Fibroblast of peridontal ligament (primary cell): ENCODE measurements around the gene MTCL1.

ENCODE experiments used
- DNase-seq: peaks from one replicate; pipeline ENCODE4 v3.0.0-alpha.2; 2010; ENCODE audit errors: extremely low read depth

Gene MTCL1

DNA sequence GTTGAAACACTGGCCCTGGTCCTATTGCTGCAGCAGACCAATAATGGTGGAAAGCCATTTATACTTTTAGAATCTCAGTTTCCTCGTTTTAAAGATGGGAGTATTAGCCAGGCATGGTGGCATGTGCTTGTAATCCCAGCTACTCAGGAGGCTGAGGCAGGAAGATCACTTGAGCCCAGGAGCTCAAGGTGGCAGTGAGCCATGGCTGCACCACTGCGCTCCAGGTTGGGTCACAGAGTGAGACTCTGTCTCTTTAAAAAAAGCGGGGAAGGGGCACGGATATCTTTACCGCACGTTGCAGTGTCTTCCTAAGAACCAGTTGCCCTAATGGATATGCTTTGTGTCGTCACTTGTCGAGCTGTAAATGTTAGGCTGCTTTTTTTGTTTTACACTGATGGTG lies 8.3 kb downstream of the MTCL1 start:
- DNase-seq, result no peak

DNA sequence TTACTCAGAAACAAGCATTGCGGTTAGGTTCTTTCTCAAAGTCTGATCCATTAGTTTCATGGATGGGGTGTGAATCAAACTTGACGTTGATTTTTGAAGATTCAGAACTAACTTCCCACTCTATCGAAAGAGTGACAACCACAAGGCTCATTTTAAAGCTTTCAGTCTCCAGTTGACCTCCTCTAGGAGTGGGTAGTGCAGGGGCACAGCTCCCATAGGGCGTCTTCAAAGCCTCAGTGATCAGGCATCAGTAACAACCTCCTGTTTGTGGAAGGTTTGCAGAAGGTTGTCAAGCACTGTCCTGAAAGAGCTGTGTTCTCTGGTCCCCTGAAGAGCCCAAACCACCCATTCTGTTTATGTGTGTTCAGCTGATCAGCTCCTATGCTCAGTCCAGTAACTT lies 10.2 kb downstream of the MTCL1 start:
- DNase-seq, result no peak

DNA sequence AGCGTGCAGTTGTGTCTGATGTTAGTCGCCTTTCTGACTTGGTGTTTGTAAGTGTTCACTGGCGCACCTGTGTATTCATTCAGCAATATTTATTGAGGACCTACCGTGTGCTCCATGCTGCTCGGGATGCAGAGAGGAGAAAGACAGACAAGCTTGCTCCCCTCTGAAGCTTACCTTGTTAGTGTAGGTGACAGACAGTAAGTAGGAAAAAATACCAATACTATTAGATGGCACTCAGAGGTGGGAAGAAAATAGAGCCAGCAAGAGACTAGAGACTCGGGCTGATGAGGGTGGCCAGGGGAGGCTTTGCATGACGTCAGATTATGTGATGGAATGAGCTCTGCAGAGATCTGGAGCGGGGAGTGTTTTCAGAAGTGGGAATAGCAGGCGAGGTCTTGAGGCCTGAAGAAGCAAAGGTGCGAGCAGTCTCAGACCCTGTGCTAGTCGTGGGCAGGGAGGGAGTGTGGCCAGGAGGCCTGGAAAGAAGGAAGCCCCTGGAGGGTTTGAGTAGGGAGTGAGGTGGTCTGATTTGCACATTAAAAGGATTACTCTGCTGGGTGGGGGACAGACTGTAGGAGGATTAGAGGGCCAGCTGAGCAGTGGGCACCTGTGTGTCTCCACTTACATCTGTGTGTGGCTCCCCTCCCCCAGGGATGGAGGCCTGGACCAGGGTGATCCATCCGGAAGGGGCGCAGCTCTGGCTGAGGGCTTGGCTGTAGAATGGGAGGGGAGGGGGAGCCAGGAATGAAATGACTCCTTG lies 11.8 kb downstream of the MTCL1 start:
- no peak for DNase-seq

DNA sequence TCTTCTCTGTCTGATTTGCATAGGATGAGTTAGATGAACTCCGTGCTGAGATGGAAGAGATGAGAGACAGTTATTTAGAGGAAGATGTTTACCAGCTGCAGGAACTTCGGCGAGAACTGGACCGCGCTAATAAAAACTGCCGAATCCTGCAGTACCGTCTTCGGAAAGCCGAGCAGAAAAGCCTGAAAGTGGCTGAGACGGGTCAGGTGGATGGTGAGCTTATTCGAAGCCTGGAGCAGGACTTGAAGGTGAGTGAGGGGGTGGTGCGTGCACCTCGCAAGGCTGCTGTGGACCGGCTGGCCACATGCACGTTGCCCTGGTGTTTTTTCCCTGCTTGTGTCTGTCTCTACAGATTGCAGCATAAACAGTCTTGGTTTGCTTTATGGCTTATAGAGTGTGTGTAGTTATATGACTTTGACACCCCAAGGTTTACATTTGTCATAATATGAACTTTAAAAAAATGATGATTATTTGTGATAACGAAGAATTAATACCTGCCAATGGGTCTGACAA lies 13.1 kb downstream of the MTCL1 start:
- no peak for DNase-seq

DNA sequence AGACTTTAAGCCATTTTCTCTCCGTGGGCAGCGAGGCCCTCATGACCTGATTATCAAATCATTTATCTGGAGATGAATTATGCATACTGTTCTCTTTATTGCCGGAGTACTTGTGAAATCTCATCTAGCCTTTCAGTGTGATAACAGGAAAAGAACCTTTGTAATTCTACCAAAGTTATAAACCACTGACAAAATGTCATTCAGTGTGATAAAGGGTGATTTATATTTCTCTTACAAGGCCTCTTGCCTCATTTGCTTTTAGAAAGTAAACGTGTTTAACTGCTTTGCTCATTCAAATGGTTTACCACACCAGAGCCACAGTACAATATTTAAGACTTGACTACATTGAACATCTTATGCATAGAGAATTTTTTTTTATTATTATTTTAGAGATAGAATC lies 13.8 kb downstream of the MTCL1 start:
- DNase-seq, result no peak

DNA sequence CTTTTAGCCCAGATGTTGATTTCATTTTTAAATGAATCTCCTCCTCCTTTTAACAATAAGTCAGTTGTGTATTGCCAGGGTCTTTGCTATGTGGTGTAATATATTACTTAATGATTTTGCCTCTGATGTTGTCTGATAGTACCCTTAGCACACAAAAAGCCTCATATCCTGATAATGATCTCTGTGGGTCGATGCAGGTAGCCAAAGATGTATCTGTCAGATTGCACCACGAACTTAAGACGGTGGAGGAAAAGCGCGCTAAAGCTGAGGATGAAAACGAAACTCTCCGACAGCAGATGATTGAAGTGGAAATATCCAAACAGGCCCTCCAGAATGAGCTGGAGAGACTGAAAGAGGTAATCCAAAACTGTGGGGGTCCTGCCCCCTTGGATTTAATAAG lies 14.8 kb downstream of the MTCL1 start:
- no peak for DNase-seq

DNA sequence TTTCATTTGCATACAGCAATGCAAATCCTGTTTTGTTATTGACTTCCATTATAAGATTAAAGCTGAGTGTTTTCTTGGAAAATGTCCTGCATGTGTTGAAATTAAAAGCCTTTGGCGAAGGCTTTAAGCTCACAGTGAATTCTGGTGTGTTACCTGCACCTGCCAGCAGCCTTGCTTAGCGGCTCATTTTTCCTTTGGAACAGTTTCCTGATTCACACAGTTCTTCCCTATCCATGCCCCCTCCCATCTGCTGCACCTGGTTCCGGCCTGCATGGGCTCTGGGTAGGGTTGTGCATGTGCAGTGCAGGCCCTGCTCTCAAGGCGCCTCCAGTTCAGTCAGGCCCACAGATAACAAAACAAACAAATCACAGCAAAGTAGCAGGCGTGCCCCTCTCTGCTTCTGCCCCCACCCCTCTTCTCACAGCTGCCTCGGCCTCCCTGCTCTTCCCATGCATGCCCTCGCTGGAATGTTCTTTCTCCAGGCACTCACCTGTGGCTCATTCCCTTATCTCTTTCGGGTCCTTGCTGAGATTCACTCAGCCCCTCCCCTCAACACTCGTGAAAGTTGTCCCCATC lies 15.8 kb downstream of the MTCL1 start:
- DNase-seq, result no peak

DNA sequence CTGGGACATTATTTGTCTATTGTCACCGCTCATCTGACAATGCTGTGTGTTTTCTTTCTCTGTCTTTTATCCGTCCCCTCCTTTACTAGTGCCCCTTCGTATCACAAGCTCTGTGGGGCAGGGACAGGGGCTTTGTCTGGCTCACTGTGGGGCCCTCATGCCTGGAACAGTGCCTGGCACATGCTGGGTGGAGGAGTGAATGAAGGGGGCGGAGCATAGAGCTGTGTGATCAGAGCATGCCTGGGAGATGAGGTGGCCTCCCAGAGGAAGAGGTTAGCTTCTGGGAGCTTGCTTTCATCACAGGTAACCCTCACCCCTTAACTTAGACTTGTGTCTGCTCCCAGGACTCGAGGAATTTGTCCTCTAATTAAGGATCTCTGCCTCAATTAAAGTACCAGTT lies 16.4 kb downstream of the MTCL1 start:
- peak; percentile 20 for DNase-seq

DNA sequence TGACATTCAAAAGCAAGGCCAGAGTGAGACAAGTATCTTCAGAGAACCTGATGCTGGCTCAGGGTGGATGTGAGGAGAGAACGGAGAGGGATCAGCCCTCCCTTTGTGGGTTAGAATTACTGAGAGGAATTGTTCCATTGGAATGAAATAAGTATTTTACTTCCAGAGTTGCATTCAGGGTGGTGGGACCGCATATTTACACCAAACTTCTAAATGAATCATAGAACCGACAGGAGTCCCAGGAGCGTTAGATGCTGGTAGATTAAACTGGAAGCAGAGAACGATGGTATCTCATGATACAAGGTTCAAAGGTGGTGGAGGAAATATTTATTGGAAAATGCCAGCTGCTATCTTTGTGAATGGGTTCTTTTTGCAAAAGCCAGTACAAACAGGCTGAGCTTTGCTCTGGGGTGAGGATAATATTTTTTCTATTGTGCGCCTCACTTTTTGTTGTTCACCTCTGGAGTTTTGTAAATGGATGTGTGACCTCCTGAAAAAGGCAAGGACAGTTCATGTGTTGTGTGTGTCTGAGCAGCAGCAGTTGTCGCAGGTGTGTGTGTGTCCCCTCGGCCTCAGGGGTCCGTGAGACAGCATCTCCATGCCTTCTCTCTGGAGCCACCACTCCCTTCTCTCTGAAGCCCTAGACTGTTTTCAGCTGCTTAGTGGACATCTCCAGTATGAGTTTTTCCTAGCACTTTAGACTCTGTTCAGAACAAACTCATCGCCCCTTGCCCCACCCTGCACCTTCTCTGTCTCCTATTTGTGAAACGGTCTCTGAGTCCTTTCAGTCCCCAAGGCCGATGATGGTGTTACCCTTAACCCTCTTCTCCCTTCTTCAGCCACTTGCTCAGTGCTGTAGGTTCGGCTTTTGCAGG lies 17.8 kb downstream of the MTCL1 start:
- no peak for DNase-seq

DNA sequence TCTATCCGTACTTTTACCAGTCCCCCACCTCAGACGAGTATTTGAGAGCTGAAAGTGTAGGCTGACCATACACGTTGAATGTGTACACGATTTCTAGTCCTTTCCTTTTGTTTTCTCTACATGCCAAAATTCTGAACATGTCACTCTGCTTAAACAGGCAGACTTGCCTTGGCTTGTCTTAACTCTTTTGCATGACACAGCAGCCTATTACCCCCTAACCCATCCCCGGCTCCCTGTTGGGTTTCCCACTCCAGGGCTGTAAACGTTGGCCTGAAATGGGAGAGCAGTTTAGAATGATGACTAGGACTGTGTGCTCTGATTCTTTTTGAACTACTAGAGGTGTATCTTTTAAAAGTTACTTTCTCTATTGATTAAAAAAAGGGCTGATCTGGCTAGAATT lies 19.1 kb downstream of the MTCL1 start:
- no peak for DNase-seq

DNA sequence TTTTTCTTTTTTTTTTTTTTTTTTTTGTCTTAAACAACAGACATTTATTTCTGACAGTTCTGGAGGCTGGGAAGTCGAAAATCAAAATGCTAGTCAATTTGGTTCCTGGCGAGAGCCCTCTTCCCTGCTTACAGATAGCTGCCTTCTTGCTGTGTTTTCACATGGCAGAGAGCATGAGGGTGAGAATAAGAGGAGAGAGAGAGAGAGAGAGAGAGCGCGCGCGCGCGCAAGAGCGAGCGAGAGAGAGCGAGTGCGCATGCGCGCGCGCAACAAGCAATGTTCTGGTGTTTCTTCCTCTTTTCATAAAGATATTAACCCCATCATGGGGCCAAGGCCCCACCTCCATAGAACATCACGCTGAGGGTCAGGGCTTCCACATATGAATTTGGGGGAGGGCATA lies 20.9 kb downstream of the MTCL1 start:
- no peak for DNase-seq

DNA sequence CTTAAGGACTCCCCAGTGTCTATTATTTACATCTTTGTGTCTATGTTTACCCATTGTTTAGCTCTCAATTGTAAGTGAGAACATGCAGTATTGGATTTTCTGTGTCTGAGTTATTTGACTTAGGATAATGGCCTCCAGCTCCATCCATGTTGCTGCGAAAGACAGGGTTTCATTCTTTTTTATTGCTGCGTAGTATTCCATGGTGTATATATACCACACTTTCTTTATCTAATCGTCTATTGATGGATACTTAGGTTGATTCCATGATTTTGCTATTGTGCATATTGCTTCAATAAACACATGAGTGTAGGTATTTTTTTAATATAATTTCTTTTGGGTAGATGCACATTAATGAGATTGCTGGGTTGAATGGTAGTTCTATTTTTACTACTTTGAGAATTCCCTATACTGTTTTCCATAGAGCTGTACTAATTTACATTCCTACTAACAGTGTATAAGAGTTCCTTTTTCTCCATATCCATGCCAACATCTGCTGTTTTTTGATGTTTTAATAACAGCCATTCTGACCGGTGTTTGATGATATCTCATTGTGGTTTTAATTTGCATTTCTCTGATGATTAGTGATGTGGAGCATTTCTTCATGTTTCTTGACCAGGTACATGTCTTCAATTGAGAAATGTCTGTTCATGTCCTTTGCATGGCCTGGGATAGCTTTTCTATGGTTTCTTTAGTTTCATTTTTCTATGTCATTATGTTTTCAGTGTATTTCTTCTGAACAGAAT lies 21.8 kb downstream of the MTCL1 start:
- DNase-seq, result no peak

DNA sequence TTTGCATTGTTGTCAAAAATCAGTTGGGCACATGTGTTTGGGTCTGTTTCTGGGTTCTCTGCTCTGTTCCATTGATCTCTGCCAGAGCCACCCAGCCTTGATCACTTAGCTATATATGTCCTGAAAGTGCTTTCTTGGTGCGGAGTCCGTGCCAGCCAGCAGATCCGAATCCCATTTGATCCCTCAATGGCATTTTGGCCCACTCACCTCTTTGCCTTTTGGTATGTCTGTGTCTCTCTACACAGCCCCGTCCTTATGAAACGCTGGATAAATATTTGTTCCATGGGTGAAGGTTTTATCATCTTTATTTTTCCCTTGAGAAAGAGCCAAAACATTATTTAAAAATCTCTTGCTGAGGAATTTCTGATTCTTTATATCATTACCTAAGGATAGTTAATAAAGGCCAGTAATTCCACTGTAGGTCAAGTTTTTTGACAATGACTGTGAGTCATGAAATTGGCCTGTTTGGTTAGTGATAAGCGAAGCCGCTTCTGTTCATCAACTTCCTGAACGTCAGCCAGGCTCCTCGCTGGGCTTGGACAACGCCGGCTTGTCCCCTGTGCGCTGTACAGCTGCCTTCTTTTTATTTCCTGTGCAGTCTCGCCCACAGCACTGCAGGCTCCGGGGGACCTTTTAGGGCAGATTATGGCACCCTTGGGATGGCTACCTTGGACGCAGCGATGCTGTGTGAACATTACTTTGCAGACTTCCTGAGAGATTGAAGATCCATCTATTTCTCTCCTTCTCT lies 24.9 kb downstream of the MTCL1 start:
- no peak for DNase-seq

DNA sequence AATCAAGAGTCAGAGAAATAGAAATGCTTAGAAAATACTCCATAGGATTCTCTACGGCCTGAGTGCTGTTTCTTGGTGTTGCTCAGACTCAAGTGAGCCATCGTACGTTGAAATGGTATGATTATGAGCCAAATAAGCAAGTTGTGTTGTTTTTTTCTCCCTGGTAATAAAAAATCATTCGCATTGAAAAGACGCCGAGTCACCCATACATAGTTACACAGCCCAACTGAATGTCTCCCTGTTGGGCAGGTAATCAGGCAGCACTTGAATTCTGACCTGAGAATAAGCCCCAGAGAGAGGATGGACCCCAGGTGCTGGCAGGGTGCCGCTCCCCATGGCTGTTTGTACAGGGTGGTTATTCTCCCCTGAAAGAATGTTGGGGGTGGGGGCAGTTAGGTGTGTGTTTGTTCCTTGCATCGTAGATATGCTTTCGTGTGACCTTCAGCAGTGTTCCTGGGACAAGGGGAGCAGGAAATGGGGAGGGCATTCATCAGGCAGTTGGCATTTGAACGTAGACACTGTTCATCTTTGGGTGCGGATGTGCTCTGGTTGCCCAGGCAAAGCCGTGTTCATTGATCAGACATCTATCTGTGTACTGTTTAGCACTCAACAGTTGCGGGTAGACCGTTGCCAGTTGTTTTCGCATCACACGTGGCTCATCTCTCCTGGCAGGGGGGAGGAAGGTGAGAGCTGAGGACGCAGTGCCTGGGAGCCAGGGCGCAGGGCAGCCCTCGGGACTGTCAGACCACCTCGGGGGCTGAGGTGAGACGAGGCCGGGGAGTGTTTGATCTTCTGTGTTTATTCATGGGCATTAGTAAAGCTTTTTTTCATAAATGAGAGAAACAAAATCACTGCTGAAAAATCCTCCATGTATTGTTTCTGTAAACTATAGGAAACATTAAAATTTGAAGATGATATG lies 27.3 kb downstream of the MTCL1 start:
- DNase-seq, result no peak

DNA sequence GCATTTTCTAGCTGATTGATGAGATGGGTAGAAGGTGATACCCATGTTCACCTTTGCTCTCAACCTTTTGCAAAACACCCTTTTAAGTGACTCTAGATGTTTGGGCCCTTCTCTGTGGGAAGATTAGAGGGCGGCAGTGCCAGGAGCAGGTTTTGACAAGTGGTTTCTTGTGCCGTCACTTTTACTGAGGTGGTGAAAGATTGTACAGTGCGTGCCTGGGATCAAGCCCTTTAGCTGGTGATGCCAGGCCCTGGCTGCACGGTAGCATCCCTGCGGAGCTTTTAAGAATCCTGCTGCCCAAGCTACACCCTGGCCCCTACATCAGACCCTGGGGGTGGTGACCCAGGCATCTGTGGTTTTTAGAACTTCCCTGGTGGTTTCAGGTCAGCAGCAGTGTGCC lies 29.1 kb downstream of the MTCL1 start:
- no peak for DNase-seq

DNA sequence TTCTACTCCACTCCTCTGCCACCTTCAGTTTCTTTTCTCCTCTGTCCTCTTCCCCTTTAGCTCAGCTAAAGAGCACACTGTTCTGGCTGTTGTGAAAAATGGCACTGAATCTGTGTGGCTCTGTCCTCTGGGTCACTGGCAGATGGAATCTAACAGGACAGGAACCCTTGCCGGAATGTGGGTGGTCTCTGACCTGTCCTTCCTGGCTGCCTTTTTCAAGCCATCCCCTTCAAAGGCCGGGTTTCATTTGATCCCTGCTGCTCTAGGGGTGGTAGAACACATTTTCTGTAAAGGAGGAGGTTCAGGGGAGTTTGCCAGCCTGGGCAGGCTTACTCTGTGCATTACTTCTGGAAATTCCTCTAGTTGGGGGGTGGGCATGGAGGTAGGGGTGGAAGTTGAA lies 29.9 kb downstream of the MTCL1 start:
- no peak for DNase-seq

DNA sequence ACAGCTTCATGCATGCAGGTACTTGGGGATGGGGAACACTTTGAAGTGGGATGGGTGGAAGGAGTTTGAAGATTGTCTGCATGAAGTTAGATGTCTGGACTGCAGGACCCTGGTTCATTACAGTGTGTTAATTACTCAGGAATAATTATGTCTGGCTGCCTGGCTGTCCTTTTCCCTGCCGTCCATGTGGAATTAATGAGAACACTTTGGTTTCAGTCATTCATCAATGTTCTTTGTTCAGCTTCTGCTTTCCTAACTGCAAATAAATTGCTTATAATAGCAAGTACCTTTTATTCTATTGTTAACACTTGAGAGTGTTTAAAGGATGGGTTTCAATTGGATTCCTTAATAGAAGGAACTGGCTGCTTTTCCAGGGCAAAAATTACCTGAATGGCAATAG lies 35.8 kb downstream of the MTCL1 start:
- DNase-seq, result no peak

DNA sequence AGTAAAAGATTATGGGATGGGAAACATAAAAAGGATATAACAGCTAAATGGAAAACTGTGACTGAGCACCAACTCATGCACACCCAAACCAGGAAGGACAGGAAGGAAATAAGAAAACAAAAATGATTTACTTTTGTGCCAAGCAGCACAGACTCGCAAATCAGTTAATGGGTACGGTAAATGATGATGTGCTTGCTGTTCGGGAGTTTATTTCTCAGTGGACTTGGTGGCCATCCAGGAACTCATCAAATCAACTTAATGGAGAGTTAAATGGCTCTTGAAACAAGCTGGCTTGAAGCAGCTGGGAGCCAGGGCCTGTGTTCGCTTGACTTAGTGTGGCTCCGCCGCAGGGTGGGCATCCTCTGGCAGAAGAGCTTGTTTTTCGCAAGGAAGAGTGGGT lies 36.2 kb downstream of the MTCL1 start:
- DNase-seq, result no peak

DNA sequence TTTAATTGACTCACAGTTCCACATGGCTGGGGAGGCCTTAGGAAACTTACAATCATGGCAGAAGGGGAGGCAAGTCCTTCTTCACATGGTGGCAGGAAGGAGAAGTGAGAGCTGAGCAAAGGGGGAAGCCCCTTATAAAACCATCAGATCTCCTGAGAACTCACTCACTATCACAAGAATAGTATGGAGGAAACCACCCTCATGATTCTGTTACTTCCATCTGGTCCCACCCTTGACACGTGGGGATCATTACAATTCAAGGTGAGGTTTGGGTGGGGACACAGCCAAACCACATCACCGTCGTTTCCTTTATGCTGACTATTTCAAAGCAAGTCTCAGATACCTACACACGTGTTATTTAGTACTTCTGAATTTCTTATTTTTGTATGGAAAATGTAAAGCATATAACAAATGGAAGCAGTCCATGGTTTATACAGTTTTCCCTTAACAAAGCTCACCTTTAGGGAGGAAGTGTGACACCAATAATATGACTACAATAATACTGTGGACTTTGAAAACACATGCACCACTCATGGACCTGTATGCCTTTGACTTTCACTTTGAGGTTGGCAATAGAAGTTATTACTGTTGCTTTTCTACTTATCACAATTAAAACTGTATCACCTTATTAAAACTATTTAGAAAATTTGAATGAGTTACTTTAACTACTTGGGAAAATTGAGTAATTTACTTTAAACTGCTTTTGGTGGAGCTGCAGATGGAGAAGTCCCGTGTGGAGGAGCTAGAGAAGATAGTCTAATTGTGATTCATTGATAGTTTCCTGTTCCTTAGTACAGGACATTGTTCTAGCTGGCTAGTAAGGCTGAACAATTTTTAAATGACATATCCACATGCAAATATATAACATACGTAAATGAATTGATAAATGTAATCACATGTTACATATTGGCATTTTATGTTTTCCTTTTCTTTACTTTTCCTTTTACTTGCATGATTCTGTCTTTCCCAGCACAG lies 37.3 kb downstream of the MTCL1 start:
- DNase-seq, result no peak
